HG02642 (cell line): ENCODE measurements around the gene STARD7.
A peak's percentile ranks its signal among the peaks of the same experiment; 100 is the strongest.
"Not testable (repeated sequence)": the region's sequence is repeated elsewhere in the genome, so short reads cannot be mapped to it uniquely, and the experiment has no call there.

Experiments
- ATAC-seq: cut with Tn5 transposase; IDR thresholded peaks from one replicate; pipeline ENCODE4 v1.9.1; 2021; ENCODE audit warnings: mild to moderate bottlenecking; ENCODE audit not compliant: unreplicated experiment, poor library complexity

The STARD7 gene, protein sequence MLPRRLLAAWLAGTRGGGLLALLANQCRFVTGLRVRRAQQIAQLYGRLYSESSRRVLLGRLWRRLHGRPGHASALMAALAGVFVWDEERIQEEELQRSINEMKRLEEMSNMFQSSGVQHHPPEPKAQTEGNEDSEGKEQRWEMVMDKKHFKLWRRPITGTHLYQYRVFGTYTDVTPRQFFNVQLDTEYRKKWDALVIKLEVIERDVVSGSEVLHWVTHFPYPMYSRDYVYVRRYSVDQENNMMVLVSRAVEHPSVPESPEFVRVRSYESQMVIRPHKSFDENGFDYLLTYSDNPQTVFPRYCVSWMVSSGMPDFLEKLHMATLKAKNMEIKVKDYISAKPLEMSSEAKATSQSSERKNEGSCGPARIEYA

GRCh38 chr2:96208143-96209010, at the start of gene STARD7:
TSS of gene STARD7 (minus strand) at chr2:96208827. CDS start at chr2:96208434, 393 bp downstream.
- ATAC-seq: peak; percentile 92

- not testable (repeated sequence) for ATAC-seq
These were observed 49.1 kb upstream of the STARD7 start for GRCh38 chr2:96257744-96258143.

DNA sequence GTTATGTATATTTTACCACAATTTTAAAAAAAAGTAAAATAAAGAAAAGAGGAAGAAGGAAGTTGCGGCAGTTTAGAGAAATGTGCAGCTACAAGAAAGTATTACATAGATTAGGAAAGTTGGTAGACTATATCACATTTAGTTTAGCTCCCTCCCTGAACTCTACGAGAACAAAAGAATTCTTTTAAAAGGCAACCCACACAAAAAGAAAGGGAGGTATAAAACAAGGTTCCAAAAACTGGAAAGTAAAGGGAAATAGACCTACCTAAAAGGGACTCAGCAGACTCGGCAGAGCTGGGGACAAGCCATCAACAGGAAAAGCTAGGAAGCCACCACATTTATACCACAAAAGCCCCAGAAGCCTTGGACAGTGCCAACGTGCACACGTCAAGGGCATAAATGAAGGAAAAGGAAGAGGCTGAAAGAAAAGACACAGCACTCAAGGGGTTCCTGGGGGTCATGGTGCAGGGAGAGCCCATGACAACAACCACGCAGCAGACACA, 48.0 kb upstream of the STARD7 start:
- no peak for ATAC-seq

GRCh38 chr2:96254571-96254970, 45.9 kb upstream of the STARD7 start:
- no peak for ATAC-seq

- no peak for ATAC-seq
These were observed 44.4 kb upstream of the STARD7 start for GRCh38 chr2:96253006-96253405.

GRCh38 chr2:96252526-96252925, 43.9 kb upstream of the STARD7 start:
- no peak for ATAC-seq

GRCh38 chr2:96251721-96252292, 43.2 kb upstream of the STARD7 start:
- ATAC-seq: no peak

GRCh38 chr2:96250188-96250587, 41.6 kb upstream of the STARD7 start:
- no peak for ATAC-seq

- no peak for ATAC-seq
These were observed 41.0 kb upstream of the STARD7 start for GRCh38 chr2:96249654-96250053.

- ATAC-seq: no peak
These were observed 40.0 kb upstream of the STARD7 start for GRCh38 chr2:96248624-96249023.

- ATAC-seq: no peak
These were observed 39.3 kb upstream of the STARD7 start for GRCh38 chr2:96247896-96248295.

- ATAC-seq: no peak
These were observed 38.4 kb upstream of the STARD7 start for GRCh38 chr2:96247009-96247408.

GRCh38 chr2:96245609-96246390, 37.2 kb upstream of the STARD7 start:
- ATAC-seq: no peak

GRCh38 chr2:96243843-96244242, 35.2 kb upstream of the STARD7 start:
- ATAC-seq: no peak

DNA sequence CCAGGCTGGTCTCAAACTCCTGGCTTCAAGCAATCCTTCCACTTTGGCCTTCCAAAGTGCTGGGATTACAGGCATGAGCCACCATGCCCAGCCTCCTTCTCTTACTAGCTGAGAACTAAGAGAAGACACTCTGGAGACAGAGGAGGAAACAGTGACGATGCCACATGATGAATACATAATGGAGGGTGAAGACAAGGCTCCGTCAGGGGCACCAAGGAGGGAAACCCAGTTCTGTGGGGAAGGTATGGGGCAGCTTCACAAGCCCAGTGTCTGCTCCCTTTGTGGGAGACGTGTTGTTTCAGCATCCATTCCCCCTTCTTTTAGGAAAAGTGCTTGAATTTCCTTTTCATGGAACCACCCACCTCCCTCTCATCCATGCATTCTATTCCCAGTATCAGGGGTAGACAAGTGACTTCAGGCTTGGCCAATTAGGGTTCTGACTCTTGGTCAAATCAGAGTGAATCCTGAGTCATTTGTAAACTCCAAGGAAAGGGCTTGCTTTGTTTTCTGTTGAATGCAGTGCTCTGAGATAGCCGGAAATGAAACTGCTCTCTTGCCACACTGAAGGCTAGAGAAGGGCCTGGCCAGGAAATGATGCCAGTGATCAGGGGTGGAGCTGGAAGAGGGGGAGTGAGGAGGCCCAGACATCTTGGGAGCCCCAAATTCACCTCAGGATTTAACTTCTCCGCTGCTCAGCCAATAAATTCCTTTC, 33.4 kb upstream of the STARD7 start:
- ATAC-seq: peak; percentile 85

- no peak for ATAC-seq
These were observed 32.6 kb upstream of the STARD7 start for GRCh38 chr2:96241227-96241626.

GRCh38 chr2:96240341-96241038, 31.9 kb upstream of the STARD7 start:
- ATAC-seq: no peak

DNA sequence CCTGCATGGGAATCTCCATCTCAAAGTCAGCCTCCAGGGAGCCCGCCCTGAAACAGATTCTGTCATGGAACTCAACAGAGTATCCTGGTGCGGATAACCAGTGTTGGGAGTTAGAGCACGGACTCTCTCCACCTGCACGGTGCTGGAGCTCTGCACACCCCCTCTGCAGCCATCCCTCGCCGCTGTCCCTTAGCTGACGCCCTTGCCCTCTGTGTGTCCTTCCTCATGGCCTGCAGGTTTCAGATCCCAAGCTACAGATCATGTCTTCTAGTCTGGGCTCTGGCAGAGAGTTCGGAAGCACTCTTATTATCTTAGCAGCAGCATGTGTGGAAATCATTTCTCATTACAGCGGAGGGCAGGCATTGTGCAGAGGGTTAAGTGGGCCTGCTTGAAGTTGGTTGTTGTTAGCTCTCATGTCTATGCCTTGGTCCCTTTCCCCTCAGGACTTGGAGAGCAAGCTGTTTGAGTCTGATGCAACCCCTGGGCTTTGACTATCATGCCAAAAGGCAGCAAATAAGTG, 31.2 kb upstream of the STARD7 start:
- no peak for ATAC-seq

DNA sequence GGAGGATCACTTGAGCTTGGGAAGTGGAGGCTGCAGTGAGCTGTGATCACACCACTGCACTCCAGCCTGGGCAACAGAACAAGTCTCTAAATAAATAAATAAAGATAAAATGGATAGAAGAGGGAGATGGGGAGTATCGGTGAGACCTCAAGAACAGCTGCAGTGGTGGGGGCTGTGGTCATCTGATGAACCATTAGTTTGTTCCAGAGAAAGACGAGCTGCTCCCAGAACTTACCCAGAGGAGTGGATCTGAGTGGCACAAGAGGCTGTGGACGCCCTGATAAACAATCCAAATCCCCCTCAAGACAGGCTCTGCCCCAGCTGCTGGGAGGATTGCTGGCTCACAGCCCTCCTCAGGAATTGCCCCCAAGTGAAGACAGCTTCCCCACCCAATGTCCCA, 30.5 kb upstream of the STARD7 start:
- ATAC-seq: no peak
